ENCODE results near the gene SCAF8. TPM values are rescaled to one million over a fixed set of nuclear protein-coding genes. Genes with fewer than 3 reads are reported as not detected.

SCAF8 gene
- total RNA-seq, 2 donors from 2014 or later: 44.4 to 46.9 TPM

DNA sequence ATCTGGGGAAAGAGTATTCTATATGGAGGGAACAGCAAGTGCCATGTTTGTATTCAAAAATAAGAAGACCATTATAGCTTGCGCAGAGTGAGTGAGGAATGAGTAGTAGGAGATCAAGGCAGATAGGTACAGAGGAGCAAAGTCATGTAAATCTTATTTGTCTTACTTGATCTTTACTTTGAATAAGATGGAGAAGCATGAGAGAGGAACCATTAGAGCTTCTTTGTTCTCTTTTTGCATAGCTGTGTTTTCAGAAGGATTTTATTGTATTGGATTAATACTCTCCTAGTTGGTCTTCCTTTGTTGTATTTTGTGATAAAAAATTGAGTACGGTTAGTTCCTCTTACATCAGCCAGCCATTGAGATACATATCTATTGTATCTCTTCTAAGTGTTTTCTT lies 88.4 kb downstream of the SCAF8 start:
- Histone ChIP-seq H3K27me3 (no peaks in the 10 kb centered on the region), H3K9me3 (no peaks in the 10 kb centered on the region), H3K36me3 (peaks cover 59% of the 10 kb centered on the region), H3K27ac (no peak overlapping the region), H3K4me1 (peaks cover 0 to 21% of the 10 kb centered on the region in 2 donors), H3K4me3 (no peak overlapping the region)
- DNase-seq (ENCODE audit: low spot score): no peak
- TF ChIP-seq, protein P1, sequence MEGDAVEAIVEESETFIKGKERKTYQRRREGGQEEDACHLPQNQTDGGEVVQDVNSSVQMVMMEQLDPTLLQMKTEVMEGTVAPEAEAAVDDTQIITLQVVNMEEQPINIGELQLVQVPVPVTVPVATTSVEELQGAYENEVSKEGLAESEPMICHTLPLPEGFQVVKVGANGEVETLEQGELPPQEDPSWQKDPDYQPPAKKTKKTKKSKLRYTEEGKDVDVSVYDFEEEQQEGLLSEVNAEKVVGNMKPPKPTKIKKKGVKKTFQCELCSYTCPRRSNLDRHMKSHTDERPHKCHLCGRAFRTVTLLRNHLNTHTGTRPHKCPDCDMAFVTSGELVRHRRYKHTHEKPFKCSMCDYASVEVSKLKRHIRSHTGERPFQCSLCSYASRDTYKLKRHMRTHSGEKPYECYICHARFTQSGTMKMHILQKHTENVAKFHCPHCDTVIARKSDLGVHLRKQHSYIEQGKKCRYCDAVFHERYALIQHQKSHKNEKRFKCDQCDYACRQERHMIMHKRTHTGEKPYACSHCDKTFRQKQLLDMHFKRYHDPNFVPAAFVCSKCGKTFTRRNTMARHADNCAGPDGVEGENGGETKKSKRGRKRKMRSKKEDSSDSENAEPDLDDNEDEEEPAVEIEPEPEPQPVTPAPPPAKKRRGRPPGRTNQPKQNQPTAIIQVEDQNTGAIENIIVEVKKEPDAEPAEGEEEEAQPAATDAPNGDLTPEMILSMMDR (IDR thresholded peaks at IDR 0.05): no peak

DNA sequence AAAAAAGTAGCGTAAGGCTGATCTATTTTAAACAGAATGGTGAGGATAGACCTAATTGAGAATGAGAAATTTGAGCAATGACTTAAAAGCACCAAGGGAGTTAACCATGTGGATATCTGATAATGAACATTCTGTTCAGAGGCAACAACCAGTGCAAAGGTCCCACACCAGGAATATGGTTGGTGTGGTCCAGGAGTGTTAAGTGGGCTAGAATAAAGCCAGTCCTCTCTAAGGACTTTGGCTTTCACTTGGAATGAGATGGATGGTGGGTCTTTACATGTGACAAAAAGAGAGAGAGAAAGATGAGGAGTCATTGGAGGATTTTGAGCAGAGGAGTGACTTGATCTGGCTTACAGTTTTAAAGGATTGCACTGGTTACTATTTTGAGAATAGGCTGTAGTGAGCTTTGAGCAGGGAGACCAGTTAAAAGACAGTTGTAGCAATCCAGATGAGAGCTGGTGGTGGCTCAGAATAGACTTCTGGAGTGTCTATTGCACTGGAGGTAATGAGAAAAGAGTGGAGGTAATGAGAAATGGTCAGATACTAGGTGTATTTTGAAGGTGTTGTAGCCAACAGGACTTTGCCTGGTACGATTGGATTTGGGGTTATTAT lies 89.8 kb downstream of the SCAF8 start:
- Histone ChIP-seq H3K4me1 (peaks cover 0 to 21% of the 10 kb centered on the region in 2 donors), H3K27me3 (no peaks in the 10 kb centered on the region), H3K4me3 (no peak overlapping the region), H3K9me3 (no peaks in the 10 kb centered on the region), H3K36me3 (peaks cover 53% of the 10 kb centered on the region), H3K27ac (peak overlapping the region in 1 of 2 donors; percentile 48)
- no peak for DNase-seq (ENCODE audit: low spot score)
- TF ChIP-seq, protein P1 (IDR thresholded peaks at IDR 0.05): no peak

DNA sequence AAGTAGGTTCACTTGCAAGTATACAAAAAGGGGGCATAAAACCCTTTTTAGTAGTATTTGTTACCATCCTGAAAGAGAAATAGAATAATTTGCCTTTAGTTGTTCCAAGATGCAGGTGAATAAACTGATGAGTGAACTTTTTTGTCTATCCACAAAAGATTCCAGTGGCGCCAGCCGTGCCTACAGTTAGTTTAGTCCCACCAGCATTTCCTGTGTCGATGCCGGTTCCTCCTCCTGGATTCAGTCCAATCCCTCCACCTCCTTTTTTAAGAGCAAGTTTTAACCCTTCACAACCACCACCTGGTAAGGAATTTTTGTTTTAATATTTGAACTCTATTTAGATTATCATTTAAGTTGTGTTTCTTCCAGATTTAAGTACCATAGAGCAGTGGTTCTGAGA lies 90.9 kb downstream of the SCAF8 start:
- no peaks in the 10 kb centered on the region for H3K9me3 ChIP-seq
- DNase-seq (ENCODE audit: low spot score): no peak
- no peak overlapping the region for H3K4me3 ChIP-seq
- no peaks in the 10 kb centered on the region for H3K27me3 ChIP-seq
- peaks cover 0 to 21% of the 10 kb centered on the region in 2 donors for H3K4me1 ChIP-seq
- no peak overlapping the region for H3K27ac ChIP-seq
- TF ChIP-seq, protein P1 (IDR thresholded peaks at IDR 0.05): no peak
- H3K36me3 ChIP-seq: peaks cover 52% of the 10 kb centered on the region

DNA sequence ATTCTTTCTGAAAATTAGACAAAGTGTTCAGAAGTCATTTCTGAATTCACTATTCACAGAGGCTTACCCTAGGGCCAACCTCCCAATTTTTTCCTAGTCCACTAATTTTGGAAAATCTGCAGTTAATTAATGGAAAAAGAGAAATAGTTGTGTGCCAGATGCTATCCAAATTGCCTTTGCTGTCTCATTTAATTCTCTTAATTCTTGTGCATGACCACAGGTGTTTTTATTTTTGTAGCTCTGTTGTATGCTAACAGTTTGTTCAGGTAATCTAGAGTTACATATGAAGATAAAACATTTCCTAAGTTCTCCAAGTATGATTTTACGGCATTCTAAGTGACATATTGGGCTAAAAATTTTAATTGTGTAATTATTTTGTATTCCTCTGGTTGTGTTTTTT lies 96.8 kb downstream of the SCAF8 start:
- Histone ChIP-seq H3K9me3 (no peaks in the 10 kb centered on the region), H3K27ac (no peak overlapping the region), H3K4me3 (no peak overlapping the region), H3K36me3 (peaks cover 65% of the 10 kb centered on the region), H3K27me3 (no peaks in the 10 kb centered on the region), H3K4me1 (peaks cover 0 to 6% of the 10 kb centered on the region in 2 donors)
- no peak for DNase-seq (ENCODE audit: low spot score)
- TF ChIP-seq, protein P1 (IDR thresholded peaks at IDR 0.05): no peak

DNA sequence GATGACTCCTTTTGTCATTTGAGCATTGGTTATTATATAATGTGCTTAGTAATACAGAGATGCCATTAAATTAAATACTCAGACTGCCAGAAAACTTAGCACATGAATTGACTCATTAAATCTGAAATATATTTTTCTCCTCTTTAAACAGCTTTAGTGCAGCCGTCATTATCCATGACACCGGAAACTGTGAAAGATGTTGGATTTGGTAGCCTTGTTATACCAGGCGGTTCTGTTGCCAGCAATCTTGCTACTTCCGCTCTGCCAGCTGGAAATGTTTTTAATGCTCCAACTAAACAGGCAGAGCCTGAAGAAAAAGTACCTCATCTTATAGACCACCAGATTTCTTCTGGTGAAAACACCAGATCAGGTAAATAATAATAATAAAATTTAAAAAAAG lies 97.6 kb downstream of the SCAF8 start:
- no peak overlapping the region for H3K27ac ChIP-seq
- no peak overlapping the region for H3K4me3 ChIP-seq
- H3K9me3 ChIP-seq: no peaks in the 10 kb centered on the region
- H3K27me3 ChIP-seq: no peaks in the 10 kb centered on the region
- TF ChIP-seq, protein P1 (IDR thresholded peaks at IDR 0.05): no peak
- DNase-seq (ENCODE audit: low spot score): no peak
- peaks cover 0 to 13% of the 10 kb centered on the region in 2 donors for H3K4me1 ChIP-seq
- H3K36me3 ChIP-seq: peaks cover 57% of the 10 kb centered on the region

DNA sequence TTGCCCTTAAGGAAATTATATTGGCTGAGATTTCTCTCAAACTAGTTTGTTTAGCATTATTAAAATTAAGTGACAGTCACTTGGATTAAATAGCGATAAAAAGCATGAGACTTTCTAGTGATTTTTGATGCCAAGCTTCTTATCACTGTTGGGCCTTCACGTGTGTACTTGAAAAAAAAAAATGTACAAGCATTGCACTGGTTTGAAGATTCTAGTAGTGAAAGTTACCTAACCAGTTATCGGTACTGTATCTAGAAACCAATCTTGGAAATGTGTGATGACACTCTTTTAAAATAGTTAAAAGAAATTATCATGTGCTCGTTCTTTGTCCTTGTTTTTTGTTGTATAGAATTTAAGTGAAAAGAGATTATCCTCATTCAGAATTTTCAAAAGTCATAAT lies 102.1 kb downstream of the SCAF8 start:
- Histone ChIP-seq H3K9me3 (no peaks in the 10 kb centered on the region), H3K4me1 (peaks cover 0 to 14% of the 10 kb centered on the region in 2 donors), H3K27me3 (no peaks in the 10 kb centered on the region), H3K36me3 (peaks cover 30% of the 10 kb centered on the region), H3K4me3 (no peak overlapping the region), H3K27ac (no peak overlapping the region)
- TF ChIP-seq, protein P1 (IDR thresholded peaks at IDR 0.05): no peak
- DNase-seq (ENCODE audit: low spot score): no peak
